Esophagus squamous epithelium (tissue), 4 donors: ENCODE results near the gene EFCAB6.

ENCODE experiments used
- CTCF ChIP-seq, 6 experiments: fragments of 450-650 bp in 4 of 6; fragments of 200-600 bp in 2 of 6; sonication (generic) in 2 of 6; IDR thresholded peaks; one replicate each; pipeline ENCODE4 v1.5.1; 2016 to 2019; ENCODE audit warnings: antibody characterized with exemption in 6 of 6, mild to moderate bottlenecking in 4 of 6, moderate library complexity in 4 of 6
- POLR2A ChIP-seq, 4 donors: fragments of 450-650 bp; IDR thresholded peaks; one replicate each; pipeline ENCODE4 v1.6.1; 2017; ENCODE audit warnings: antibody characterized with exemption in 4 of 4, mild to moderate bottlenecking in 4 of 4, moderate library complexity in 3 of 4

DNA sequence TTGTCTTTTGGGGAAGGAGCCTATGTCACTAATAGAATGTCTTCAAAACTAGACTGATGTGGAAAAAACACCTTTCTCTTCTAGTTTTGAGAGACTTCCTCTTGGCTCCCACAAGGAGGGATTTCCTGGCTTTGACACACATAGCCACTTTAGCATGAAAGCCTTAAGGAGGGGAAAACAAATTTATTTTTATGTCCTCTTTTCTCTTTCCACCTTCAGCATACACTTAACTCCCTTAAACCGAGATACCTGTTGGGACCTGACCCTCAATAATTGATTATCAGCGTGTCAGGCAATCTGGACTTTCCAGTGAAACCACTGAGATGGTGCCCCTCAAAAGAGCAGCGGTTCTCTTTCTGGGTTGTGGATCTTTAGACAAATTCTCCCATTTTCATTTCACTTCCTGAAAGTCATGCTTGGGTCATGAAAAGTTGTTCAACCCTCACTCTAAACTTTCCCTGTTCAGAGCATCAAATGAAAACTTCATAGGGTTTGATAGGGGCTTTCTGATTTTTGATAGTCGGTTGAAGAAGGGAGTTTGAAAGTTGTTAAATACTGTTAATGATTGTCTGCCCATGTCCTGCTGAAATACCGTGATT, 9.1 kb downstream of the EFCAB6 start:
- TF ChIP-seq CTCF (IDR thresholded peaks at IDR 0.05): no peak
- no peak for TF ChIP-seq POLR2A (IDR thresholded peaks at IDR 0.05)
